Large intestine (tissue), 3 donors: ENCODE results near the gene AFF2. TPM values are rescaled to one million over a fixed set of nuclear protein-coding genes. Genes with fewer than 3 reads are reported as not detected.

Experiments used
- DNase-seq, 2 donors: peaks; one replicate each; pipeline versions ENCODE4 v3.0.0 to v3.0.0-alpha.2; 2013
- H3K27ac ChIP-seq: one replicate; pipeline ENCODE4 v1.5.1; 2013; ENCODE audit warnings: low read length
- H3K27me3 ChIP-seq: 2 replicates; pipeline ENCODE4 v1.6.1; 2013; ENCODE audit warnings: low read length; ENCODE audit not compliant: control insufficient read depth, insufficient read depth
- H3K36me3 ChIP-seq: 2 replicates; pipeline ENCODE4 v1.6.1; 2013; ENCODE audit warnings: low read length; ENCODE audit not compliant: control insufficient read depth, insufficient read depth
- H3K4me1 ChIP-seq: one replicate; pipeline ENCODE4 v1.6.1; 2013; ENCODE audit warnings: low read length; ENCODE audit not compliant: control insufficient read depth, insufficient read depth
- H3K4me3 ChIP-seq: one replicate; pipeline ENCODE4 v1.5.1; 2013; ENCODE audit warnings: low read length
- H3K9me3 ChIP-seq: one replicate; pipeline ENCODE4 v1.6.1; 2013; ENCODE audit warnings: mild to moderate bottlenecking, low read depth, low read length, moderate library complexity; ENCODE audit not compliant: control insufficient read depth
- WGBS: methylation state at CpG from one replicate; pipeline ENCODE4 v1.1.5; 2013; ENCODE audit warnings: low lambda C conversion rate; ENCODE audit not compliant: insufficient coverage; 5-methylcytosine and 5-hydroxymethylcytosine counted together
- polyA plus RNA-seq: library from polyadenylated mRNA; unstranded; fragments of 120-200 nt; gene quantifications from one replicate; pipeline ENCODE4 v1.2.1, GENCODE V29; 2013

The AFF2 gene
- polyA plus RNA-seq, 1 donor: 1.6 TPM

GRCh38 chrX:148909758-148910157 is 409.3 kb downstream of the AFF2 start:
- no peaks in the 10 kb centered on the region for H3K9me3 ChIP-seq
- H3K4me3 ChIP-seq: no peak overlapping the region
- DNase-seq: no peak
- no peaks in the 10 kb centered on the region for H3K4me1 ChIP-seq
- no peak overlapping the region for H3K27ac ChIP-seq
- H3K27me3 ChIP-seq: no peaks in the 10 kb centered on the region
- H3K36me3 ChIP-seq: no peaks in the 10 kb centered on the region

DNA sequence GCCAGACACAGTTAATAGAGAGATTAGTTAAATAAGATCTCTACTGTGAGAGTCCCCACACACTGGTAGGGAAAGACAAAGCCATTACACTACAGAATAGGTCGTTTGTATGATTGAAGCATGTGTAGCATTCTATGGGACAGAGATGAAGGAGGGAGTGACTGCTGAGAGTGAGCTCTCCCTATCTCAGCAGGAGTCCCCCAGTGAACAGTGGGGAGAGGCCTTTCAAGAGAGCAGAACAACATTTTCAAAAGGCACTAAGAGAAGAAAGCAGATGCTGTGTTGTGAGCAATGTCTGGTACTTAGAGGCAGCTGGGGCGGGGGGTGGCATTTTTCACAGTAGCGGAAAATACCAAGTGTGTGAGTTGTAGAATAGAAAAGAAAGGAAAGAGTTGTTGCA is 413.6 kb downstream of the AFF2 start:
- Histone ChIP-seq H3K4me1 (no peaks in the 10 kb centered on the region), H3K4me3 (no peak overlapping the region), H3K9me3 (no peaks in the 10 kb centered on the region), H3K36me3 (no peaks in the 10 kb centered on the region), H3K27ac (no peak overlapping the region), H3K27me3 (no peaks in the 10 kb centered on the region)
- no peak for DNase-seq
- WGBS: no CpG with 5 or more reads among the region's 3 CpGs

GRCh38 chrX:148914783-148915182 is 414.4 kb downstream of the AFF2 start:
- Histone ChIP-seq H3K27ac (no peak overlapping the region), H3K27me3 (no peaks in the 10 kb centered on the region), H3K36me3 (no peaks in the 10 kb centered on the region), H3K9me3 (no peaks in the 10 kb centered on the region), H3K4me3 (no peak overlapping the region), H3K4me1 (no peaks in the 10 kb centered on the region)
- no CpG with 5 or more reads among the region's 3 CpGs for WGBS
- DNase-seq: no peak

GRCh38 chrX:148915474-148915873 is 415.1 kb downstream of the AFF2 start:
- Histone ChIP-seq H3K27ac (no peak overlapping the region), H3K4me3 (no peak overlapping the region), H3K27me3 (no peaks in the 10 kb centered on the region), H3K9me3 (no peaks in the 10 kb centered on the region), H3K36me3 (no peaks in the 10 kb centered on the region), H3K4me1 (no peaks in the 10 kb centered on the region)
- DNase-seq: no peak
- WGBS: no CpG with 5 or more reads among the region's 5 CpGs

- DNase-seq: no peak
- Histone ChIP-seq H3K36me3 (no peaks in the 10 kb centered on the region), H3K9me3 (no peaks in the 10 kb centered on the region), H3K27me3 (no peaks in the 10 kb centered on the region), H3K27ac (no peak overlapping the region), H3K4me3 (no peak overlapping the region), H3K4me1 (no peaks in the 10 kb centered on the region)
- WGBS: no CpG with 5 or more reads among the region's 4 CpGs
Observed at GRCh38 chrX:148917441-148917840, 417.0 kb downstream of the AFF2 start.

GRCh38 chrX:148923631-148924030 is 423.2 kb downstream of the AFF2 start:
- Histone ChIP-seq H3K27ac (no peak overlapping the region), H3K4me3 (no peak overlapping the region), H3K36me3 (no peaks in the 10 kb centered on the region), H3K4me1 (no peaks in the 10 kb centered on the region), H3K9me3 (no peaks in the 10 kb centered on the region), H3K27me3 (no peaks in the 10 kb centered on the region)
- DNase-seq: no peak
- no CpG with 5 or more reads among the region's 2 CpGs for WGBS

- Histone ChIP-seq H3K36me3 (no peaks in the 10 kb centered on the region), H3K9me3 (no peaks in the 10 kb centered on the region), H3K27ac (no peak overlapping the region), H3K4me1 (no peaks in the 10 kb centered on the region), H3K27me3 (no peaks in the 10 kb centered on the region), H3K4me3 (no peak overlapping the region)
- DNase-seq: no peak
- WGBS: no CpG with 5 or more reads among the region's 4 CpGs
Observed at GRCh38 chrX:148926371-148926770, 426.0 kb downstream of the AFF2 start.

- no peaks in the 10 kb centered on the region for H3K9me3 ChIP-seq
- H3K36me3 ChIP-seq: no peaks in the 10 kb centered on the region
- no peaks in the 10 kb centered on the region for H3K27me3 ChIP-seq
- no peak overlapping the region for H3K27ac ChIP-seq
- H3K4me3 ChIP-seq: no peak overlapping the region
- no peak for DNase-seq
- H3K4me1 ChIP-seq: no peaks in the 10 kb centered on the region
- no CpG with 5 or more reads among the region's 1 CpG for whole genome bisulfite sequencing
Observed at GRCh38 chrX:148928811-148929210, 428.4 kb downstream of the AFF2 start.

DNA sequence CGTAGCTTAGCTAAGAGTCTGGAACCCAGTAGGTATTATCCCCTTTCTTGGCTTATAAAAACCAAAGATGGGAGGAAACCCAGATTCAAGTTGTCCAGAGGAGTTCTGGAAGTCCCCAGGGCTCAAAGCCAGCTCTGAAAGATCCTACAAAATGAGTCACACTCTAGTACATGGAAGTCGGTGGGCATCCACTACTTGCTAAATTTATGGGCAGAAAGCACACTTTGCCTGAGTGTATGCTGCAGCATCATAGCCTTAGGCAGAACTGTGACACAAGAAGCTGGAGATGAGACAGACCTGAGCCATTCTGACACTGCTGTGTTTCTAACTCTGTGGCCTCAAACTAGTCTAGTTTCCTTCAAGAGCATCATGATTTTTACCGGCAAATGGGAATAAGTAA is 429.3 kb downstream of the AFF2 start:
- Histone ChIP-seq H3K27ac (no peak overlapping the region), H3K4me3 (no peak overlapping the region), H3K27me3 (no peaks in the 10 kb centered on the region), H3K9me3 (no peaks in the 10 kb centered on the region), H3K36me3 (no peaks in the 10 kb centered on the region), H3K4me1 (no peaks in the 10 kb centered on the region)
- no CpG with 5 or more reads among the region's 3 CpGs for WGBS
- DNase-seq: no peak

DNA sequence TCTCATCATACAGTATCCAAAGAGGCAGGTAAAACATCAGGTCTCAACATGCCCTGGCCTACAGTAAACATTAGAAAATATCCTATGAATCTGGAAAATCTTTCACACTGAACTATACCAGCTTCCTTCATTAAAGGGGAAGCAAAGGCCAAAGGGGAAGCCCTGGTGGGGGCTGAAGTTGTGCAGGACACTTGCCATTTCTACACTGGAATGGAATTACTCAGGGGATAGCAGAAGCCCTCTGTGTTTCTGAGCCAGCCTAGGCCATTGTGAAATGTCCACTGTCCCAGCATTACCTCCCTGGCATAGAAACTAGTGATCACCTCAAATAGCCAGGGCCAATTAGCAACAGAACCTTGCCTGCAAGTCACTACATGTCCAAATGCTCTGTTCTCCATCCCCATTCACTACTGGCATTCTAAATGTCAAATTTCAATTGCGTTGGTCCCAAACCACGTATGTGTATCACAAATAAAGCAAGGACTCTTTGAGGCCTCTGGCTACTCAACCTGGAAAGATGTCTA is 429.9 kb downstream of the AFF2 start:
- Histone ChIP-seq H3K4me1 (no peaks in the 10 kb centered on the region), H3K4me3 (no peak overlapping the region), H3K27ac (no peak overlapping the region), H3K9me3 (no peaks in the 10 kb centered on the region), H3K27me3 (no peaks in the 10 kb centered on the region), H3K36me3 (no peaks in the 10 kb centered on the region)
- DNase-seq: no peak
- no CpG with 5 or more reads among the region's 2 CpGs for WGBS

DNA sequence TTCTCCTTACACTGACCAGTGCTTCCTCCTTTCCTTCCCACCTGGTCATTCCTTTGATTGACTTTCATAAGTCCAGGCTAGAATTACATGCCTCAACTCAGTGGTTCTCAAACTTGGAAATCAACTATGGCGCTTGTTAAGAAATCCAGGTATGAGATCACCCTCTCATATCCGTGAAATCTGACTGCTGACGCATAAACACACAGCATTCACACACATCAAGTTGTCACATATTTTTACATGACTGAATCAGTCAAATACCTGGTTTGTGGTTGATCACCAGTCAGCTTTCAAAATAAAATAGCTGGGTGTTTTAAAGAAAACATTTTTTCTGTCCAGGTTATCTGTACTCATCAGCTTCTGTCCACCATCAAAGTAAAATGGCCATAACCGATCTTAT is 433.5 kb downstream of the AFF2 start:
- Histone ChIP-seq H3K27me3 (no peaks in the 10 kb centered on the region), H3K4me3 (no peak overlapping the region), H3K9me3 (no peaks in the 10 kb centered on the region), H3K36me3 (no peaks in the 10 kb centered on the region), H3K4me1 (no peaks in the 10 kb centered on the region), H3K27ac (no peak overlapping the region)
- WGBS: no CpG with 5 or more reads among the region's 4 CpGs
- no peak for DNase-seq
